HUES48 (cell line): ENCODE data around the gene LMO4.
A peak's percentile ranks its signal among the peaks of the same experiment; 100 is the strongest.

ENCODE experiments used
- H3K27ac ChIP-seq: one replicate; pipeline ENCODE4 v1.7.0; 2013; ENCODE audit warnings: low read depth, low read length, inconsistent platforms
- H3K27me3 ChIP-seq: 2 replicates; pipeline ENCODE4 v1.6.1; 2013; ENCODE audit warnings: mild to moderate bottlenecking, low read length; ENCODE audit not compliant: control insufficient read depth, insufficient read depth
- H3K36me3 ChIP-seq: 2 replicates; pipeline ENCODE4 v1.6.1; 2013; ENCODE audit warnings: low read length; ENCODE audit not compliant: control insufficient read depth, insufficient read depth
- H3K4me1 ChIP-seq: 2 replicates; pipeline ENCODE4 v1.6.1; 2013; ENCODE audit warnings: mild to moderate bottlenecking, low read length; ENCODE audit not compliant: control insufficient read depth, insufficient read depth
- H3K4me3 ChIP-seq: 2 replicates; pipeline ENCODE4 v1.5.1; 2013; ENCODE audit warnings: mild to moderate bottlenecking, low read depth, low read length
- H3K9ac ChIP-seq: 2 replicates; pipeline ENCODE4 v1.6.1; 2013; ENCODE audit warnings: mild to moderate bottlenecking, low read depth, low read length, moderate library complexity
- H3K9me3 ChIP-seq: 2 replicates; pipeline ENCODE4 v1.6.1; 2013; ENCODE audit warnings: low read length; ENCODE audit not compliant: control insufficient read depth, insufficient read depth

Gene LMO4

GRCh38 chr1:87338566-87338965, 9.9 kb downstream of the LMO4 start:
- Histone ChIP-seq H3K4me1 (peaks cover 39% of the 10 kb centered on the region), H3K9me3 (no peaks in the 10 kb centered on the region), H3K36me3 (peaks cover 72% of the 10 kb centered on the region), H3K27ac (no peak overlapping the region), H3K27me3 (no peaks in the 10 kb centered on the region), H3K4me3 (no peak overlapping the region), H3K9ac (no peak overlapping the region)

DNA sequence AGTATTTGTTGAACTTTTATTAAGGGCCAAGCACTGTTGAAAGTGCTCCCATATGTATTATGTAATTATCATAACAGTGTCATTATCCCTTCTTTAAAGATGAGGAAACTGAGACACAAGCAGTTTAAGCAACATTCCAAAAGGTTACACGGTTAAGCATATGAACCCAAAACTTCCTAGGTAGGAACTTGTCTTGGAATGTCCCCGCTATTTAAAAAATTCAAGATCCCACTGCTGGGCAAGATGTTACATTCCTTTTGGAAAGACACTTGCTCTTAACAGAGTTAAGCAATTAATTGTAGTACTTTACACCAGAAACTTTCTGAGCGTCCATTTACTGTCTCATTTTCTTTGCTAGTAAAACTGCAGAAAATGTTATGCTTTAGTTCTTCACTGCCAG, 15.6 kb downstream of the LMO4 start:
- Histone ChIP-seq H3K27me3 (no peaks in the 10 kb centered on the region), H3K9ac (no peak overlapping the region), H3K4me3 (no peak overlapping the region), H3K36me3 (peaks cover 81% of the 10 kb centered on the region), H3K9me3 (no peaks in the 10 kb centered on the region), H3K4me1 (peaks cover 8% of the 10 kb centered on the region), H3K27ac (no peak overlapping the region)

DNA sequence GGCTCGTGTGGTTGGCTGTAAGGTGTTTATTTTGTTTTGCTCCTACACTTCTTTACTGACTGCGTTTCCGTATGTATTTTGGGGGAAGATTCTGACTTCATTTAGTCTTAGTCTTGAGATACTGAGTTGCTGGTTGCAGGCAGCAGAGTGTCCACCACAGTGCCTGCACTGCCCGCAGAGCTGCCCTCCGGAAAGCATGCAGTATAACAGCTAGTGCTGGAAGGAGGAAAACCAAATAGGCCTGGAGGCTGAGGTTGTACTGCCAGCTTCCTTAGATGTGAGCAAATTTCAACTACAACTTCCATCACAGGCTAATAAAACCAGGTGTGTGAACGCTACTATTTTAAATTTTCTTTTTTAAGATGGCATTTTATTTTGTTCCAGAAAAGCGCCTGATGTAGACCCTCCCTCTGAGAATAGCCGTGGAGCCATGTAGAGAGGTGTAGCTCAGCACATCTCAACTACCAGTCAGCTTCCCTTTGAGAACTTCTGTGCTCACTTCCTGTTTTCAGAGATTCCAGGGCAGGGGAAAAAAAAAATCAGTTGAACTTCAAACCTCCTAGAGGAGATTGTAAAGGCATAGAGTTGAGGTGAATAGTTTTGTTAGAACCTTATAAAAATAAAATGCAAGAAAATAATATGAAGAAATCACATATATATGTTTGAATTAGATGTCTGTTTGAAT, 17.6 kb downstream of the LMO4 start:
- Histone ChIP-seq H3K9ac (no peak overlapping the region), H3K36me3 (peaks cover 61% of the 10 kb centered on the region), H3K4me1 (peaks cover 8% of the 10 kb centered on the region), H3K27me3 (no peaks in the 10 kb centered on the region), H3K27ac (peak overlapping the region; percentile 27), H3K4me3 (no peak overlapping the region), H3K9me3 (no peaks in the 10 kb centered on the region)

- H3K9me3 ChIP-seq, result no peaks in the 10 kb centered on the region
- H3K27ac ChIP-seq, result no peak overlapping the region
- H3K4me3 ChIP-seq, result no peak overlapping the region
- peaks cover 17% of the 10 kb centered on the region for H3K4me1 ChIP-seq
- peaks cover 39% of the 10 kb centered on the region for H3K36me3 ChIP-seq
- no peaks in the 10 kb centered on the region for H3K27me3 ChIP-seq
- no peak overlapping the region for H3K9ac ChIP-seq
These were observed 19.8 kb downstream of the LMO4 start for GRCh38 chr1:87348341-87349019.

- Histone ChIP-seq H3K9ac (no peak overlapping the region), H3K4me1 (peaks cover 17% of the 10 kb centered on the region)
These were observed 20.4 kb downstream of the LMO4 start for GRCh38 chr1:87349036-87349435.

DNA sequence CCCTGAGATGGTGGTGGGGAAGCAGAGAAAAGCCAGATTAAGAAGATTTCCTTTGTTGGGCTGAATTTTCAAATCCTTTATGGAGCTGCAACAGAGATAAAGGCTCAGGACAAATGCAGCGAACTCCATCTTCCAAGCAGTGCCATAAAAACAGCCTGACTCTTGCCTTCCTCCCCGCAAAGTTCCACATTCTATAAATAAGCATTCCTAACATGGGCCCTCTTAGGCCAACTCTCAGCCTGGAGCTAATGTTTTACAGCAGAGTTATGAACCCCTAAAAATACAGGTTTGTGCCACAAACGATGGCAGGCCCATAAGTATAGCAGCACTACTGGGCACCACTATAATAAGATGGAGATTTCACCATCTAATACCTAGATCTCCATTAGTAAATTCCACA, 27.2 kb downstream of the LMO4 start:
- no peak overlapping the region for H3K27ac ChIP-seq
- H3K9me3 ChIP-seq, result no peaks in the 10 kb centered on the region
- no peak overlapping the region for H3K4me3 ChIP-seq
- no peaks in the 10 kb centered on the region for H3K27me3 ChIP-seq
- H3K36me3 ChIP-seq, result no peaks in the 10 kb centered on the region
- H3K9ac ChIP-seq, result no peak overlapping the region
- peaks cover 9% of the 10 kb centered on the region for H3K4me1 ChIP-seq

More at GRCh38 chr1:87349036-87349435, 20.4 kb downstream of the LMO4 start:
- no peaks in the 10 kb centered on the region for H3K9me3 ChIP-seq
- H3K4me3 ChIP-seq, result no peak overlapping the region
- no peak overlapping the region for H3K27ac ChIP-seq
- H3K36me3 ChIP-seq, result peaks cover 33% of the 10 kb centered on the region
- H3K27me3 ChIP-seq, result no peaks in the 10 kb centered on the region

- Histone ChIP-seq H3K27ac (no peak overlapping the region), H3K4me3 (no peak overlapping the region), H3K36me3 (no peaks in the 10 kb centered on the region), H3K9me3 (no peaks in the 10 kb centered on the region), H3K9ac (no peak overlapping the region), H3K27me3 (no peaks in the 10 kb centered on the region), H3K4me1 (peaks cover 8% of the 10 kb centered on the region)
These were observed 27.9 kb downstream of the LMO4 start for GRCh38 chr1:87356591-87356990.

GRCh38 chr1:87358219-87358618, 29.5 kb downstream of the LMO4 start:
- no peak overlapping the region for H3K4me3 ChIP-seq

DNA sequence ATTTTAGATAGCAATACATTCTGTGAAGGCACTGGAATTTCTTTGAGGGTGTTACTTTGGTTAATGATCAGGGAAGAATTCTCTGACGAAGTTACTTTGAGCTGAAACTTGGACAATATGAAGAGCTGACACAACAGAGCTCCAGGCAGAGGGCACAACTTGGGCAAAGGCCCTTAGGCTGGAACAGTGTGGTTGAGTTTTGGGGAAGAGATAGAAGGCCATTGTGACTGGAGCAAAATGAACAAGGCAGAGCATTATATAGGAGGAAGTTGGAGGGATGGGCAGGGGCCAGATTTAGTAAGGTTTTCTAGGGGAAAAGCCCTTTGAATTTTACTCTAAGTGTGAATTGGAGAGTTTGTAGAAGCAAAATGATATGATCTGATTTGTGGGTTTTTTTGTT, 30.9 kb downstream of the LMO4 start:
- H3K27ac ChIP-seq, result no peak overlapping the region
- no peaks in the 10 kb centered on the region for H3K4me1 ChIP-seq
- no peaks in the 10 kb centered on the region for H3K27me3 ChIP-seq
- no peaks in the 10 kb centered on the region for H3K9me3 ChIP-seq
- H3K4me3 ChIP-seq, result no peak overlapping the region
- H3K9ac ChIP-seq, result no peak overlapping the region
- H3K36me3 ChIP-seq, result no peaks in the 10 kb centered on the region

More at GRCh38 chr1:87358219-87358618, 29.5 kb downstream of the LMO4 start:
- Histone ChIP-seq H3K9ac (no peak overlapping the region), H3K27me3 (no peaks in the 10 kb centered on the region), H3K9me3 (no peaks in the 10 kb centered on the region), H3K36me3 (no peaks in the 10 kb centered on the region), H3K27ac (no peak overlapping the region), H3K4me1 (no peaks in the 10 kb centered on the region)

DNA sequence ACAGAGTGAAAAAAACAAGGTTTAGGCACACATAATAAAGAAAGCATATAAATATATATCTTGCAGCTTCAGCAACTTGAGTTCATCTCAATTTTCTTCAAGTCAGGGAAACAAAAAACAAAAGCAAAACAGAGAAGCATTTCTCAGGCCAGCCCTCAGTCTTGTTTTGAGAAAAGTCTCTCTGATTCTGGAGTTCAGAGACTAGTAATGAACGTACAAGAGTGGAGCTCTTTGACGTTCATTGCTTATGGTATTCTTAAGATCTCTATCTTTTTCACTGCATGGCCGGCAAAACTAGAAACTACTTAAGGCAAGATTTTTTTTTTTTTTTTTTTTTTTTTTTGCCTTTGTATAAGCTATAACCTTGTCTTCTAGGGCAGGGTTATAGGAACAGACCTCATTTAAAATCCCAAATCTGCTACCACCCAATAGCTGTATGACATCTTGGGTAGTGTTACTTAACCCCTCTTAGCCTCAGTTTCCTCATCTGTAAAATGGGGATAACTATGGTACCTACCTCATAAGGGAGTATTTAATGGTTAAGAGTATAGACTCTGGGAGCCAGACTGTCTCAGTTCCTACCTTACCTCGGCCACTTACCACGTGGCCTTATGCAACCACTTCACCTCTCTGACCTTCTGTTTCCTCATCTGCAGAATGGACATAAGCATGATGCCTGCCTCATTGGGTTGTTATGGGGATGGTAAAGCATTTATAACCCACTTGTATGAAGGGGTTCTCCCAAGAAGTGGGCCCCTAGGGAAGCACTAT, 33.6 kb downstream of the LMO4 start:
- Histone ChIP-seq H3K9ac (no peak overlapping the region), H3K4me1 (no peaks in the 10 kb centered on the region), H3K9me3 (no peaks in the 10 kb centered on the region), H3K27me3 (no peaks in the 10 kb centered on the region), H3K27ac (no peak overlapping the region), H3K36me3 (no peaks in the 10 kb centered on the region), H3K4me3 (no peak overlapping the region)
